Common myeloid progenitor, CD34-positive (primary cell): ENCODE measurements around the gene GPR21. TPM values are rescaled to one million over a fixed set of nuclear protein-coding genes. Genes with fewer than 3 reads are reported as not detected.

Experiments
- CTCF ChIA-PET: fragments of 350-600 bp; sonication (Branson Sonifier 250); formaldehyde crosslinking; loops from one replicate; lab custom pipeline; 2021; ENCODE audit warnings: antibody characterized with exemption; lab: Charles Lee
- POLR2A ChIA-PET: fragments of 350-600 bp; sonication (Branson Sonifier 250); formaldehyde crosslinking; loops from one replicate; lab custom pipeline; 2021; ENCODE audit warnings: antibody characterized with exemption; lab: Charles Lee
- DNase-seq, 3 donors: peaks; one replicate each; pipeline versions ENCODE4 v3.0.0 to v3.0.0-alpha.2; 2013
- H3K27ac ChIP-seq, 2 experiments: 1 replicate in 1 of 2; 2 replicates in 1 of 2; pipeline ENCODE4 v1.7.0; 2013; ENCODE audit warnings: inconsistent platforms in 2 of 2, low read length in 2 of 2, mild to moderate bottlenecking in 2 of 2, low read depth in 1 of 2, moderate library complexity in 1 of 2; ENCODE audit not compliant: severe bottlenecking in 2 of 2, insufficient read depth in 1 of 2, poor library complexity in 1 of 2
- H3K27me3 ChIP-seq, 5 experiments: replicated peaks in 2 of 5; 1 replicate in 3 of 5; 2 replicates in 2 of 5; pipeline versions ENCODE4 v1.6.1 to v1.7.0; 2013; ENCODE audit warnings: low read length in 4 of 5, mild to moderate bottlenecking in 2 of 5, moderate library complexity in 2 of 5, inconsistent platforms in 1 of 5; ENCODE audit not compliant: insufficient read depth in 5 of 5, control insufficient read depth in 4 of 5
- H3K36me3 ChIP-seq, 4 experiments: 1 replicate in 2 of 4; 2 replicates in 2 of 4; pipeline versions ENCODE4 v1.6.1 to v1.7.0; 2013; ENCODE audit warnings: low read length in 3 of 4, control low read depth in 1 of 4, mild to moderate bottlenecking in 1 of 4; ENCODE audit not compliant: control insufficient read depth in 4 of 4, insufficient read depth in 4 of 4
- H3K4me1 ChIP-seq, 4 experiments: 1 replicate in 3 of 4; 2 replicates in 1 of 4; pipeline versions ENCODE4 v1.6.1 to v1.7.1; 2013; ENCODE audit warnings: low read length in 3 of 4, mild to moderate bottlenecking in 3 of 4, control low read depth in 1 of 4, inconsistent platforms in 1 of 4, moderate library complexity in 1 of 4; ENCODE audit not compliant: control insufficient read depth in 4 of 4, insufficient read depth in 4 of 4; ENCODE audit errors: control extremely low read depth in 1 of 4
- H3K4me3 ChIP-seq, 7 experiments: 1 replicate in 4 of 7; 2 replicates in 3 of 7; pipeline versions ENCODE4 v1.5.1 to v1.7.0; 2013; ENCODE audit warnings: mild to moderate bottlenecking in 7 of 7, low read length in 6 of 7, moderate library complexity in 6 of 7, inconsistent platforms in 2 of 7, low read depth in 2 of 7, control low read depth in 1 of 7; ENCODE audit not compliant: insufficient read depth in 4 of 7, control insufficient read depth in 1 of 7; ENCODE audit errors: extremely low read depth in 1 of 7
- H3K9me3 ChIP-seq, 5 experiments: 1 replicate in 4 of 5; 2 replicates in 1 of 5; pipeline versions ENCODE4 v1.6.1 to v1.7.1; 2013; ENCODE audit warnings: low read length in 4 of 5, mild to moderate bottlenecking in 2 of 5, inconsistent platforms in 1 of 5, low read depth in 1 of 5, moderate library complexity in 1 of 5; ENCODE audit not compliant: control insufficient read depth in 4 of 5, insufficient read depth in 2 of 5; ENCODE audit errors: control extremely low read depth in 1 of 5
- WGBS: methylation state at CpG from one replicate; pipeline ENCODE4 v1.1.5; 2013; ENCODE audit not compliant: insufficient coverage; 5-methylcytosine and 5-hydroxymethylcytosine counted together
- polyA plus RNA-seq: library from polyadenylated mRNA; unstranded; fragments of 120-200 nt; gene quantifications from one replicate; pipeline ENCODE4 v1.2.1, GENCODE V29; 2013

GPR21 gene, protein sequence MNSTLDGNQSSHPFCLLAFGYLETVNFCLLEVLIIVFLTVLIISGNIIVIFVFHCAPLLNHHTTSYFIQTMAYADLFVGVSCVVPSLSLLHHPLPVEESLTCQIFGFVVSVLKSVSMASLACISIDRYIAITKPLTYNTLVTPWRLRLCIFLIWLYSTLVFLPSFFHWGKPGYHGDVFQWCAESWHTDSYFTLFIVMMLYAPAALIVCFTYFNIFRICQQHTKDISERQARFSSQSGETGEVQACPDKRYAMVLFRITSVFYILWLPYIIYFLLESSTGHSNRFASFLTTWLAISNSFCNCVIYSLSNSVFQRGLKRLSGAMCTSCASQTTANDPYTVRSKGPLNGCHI
- polyA plus RNA-seq = 3.0 TPM

DNA sequence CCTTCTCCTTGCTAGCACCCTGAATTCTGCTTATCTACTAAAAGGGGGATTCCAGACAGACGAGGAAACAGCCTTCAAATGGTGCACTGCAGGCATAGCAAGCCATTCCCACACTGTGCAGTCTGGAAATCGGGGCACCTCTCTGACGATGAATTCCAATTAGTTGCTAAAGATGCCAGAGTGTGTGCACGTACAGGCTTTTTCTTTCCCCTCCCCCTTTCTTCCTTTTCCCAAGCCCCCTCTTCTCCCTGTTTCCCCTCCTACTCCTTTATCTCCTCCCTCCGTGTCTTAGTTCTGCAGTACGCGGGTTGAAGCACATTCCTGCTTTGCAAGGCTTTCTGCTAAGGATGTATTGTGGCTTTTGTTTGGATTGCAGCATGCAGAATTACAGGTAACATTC lies at the start of gene GPR21:
TSS of gene GPR21 (plus strand) at position 316 of the 400 bp plus-strand sequence. CDS start 900 bp downstream, outside the sequence.
- POLR2A ChIA-PET = interaction anchor here (1.2 kb wide), 1 partner anchor 43 kb away, joined by 4 read pairs; no protein-coding TSS in a partner anchor
- H3K9me3 ChIP-seq = no peaks in the 10 kb centered on the region
- peak within 1 kb of the TSS; percentile 79 to 92 for H3K27ac ChIP-seq
- peak within 1 kb of the TSS; percentile 58 to 88 (median 80) for H3K4me3 ChIP-seq
- no peaks in the 10 kb centered on the region for H3K27me3 ChIP-seq
- DNase-seq = peak in 2 of 3 donors; percentile 44 to 49
- peaks cover 0 to 3% (median 0%) of the 10 kb centered on the region in 4 experiments for H3K36me3 ChIP-seq
- peaks cover 41 to 92% (median 58%) of the 10 kb centered on the region in 4 experiments for H3K4me1 ChIP-seq
- CTCF ChIA-PET = interaction anchor here (1.0 to 1.1 kb wide), 3 partner anchors 23 to 129 kb away, joined by 3 read pairs; no protein-coding TSS in a partner anchor
- WGBS = no CpG with 5 or more reads among the region's 7 CpGs

DNA sequence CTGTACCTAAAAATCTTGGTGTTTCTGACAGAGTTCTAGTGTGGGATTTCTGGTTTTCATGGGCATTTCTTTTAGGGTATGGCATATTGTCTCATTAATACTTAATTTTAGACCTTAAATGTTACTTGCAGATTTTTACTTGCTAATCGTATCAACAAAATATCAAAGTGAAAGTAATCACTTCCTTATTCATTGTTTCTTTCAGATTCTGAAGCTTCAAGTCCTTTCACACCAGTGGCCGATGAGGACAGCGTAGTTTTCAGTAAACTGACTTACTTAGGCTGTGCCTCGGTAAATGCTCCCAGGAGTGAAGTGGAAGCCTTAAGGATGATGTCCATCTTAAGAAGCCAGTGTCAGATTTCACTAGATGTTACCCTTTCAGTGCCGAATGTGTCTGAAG lies 47.5 kb upstream of the GPR21 start:
- Histone ChIP-seq H3K36me3 (peaks cover 8 to 38% (median 18%) of the 10 kb centered on the region in 4 experiments), H3K4me1 (peaks cover 0 to 9% (median 0%) of the 10 kb centered on the region in 4 experiments), H3K4me3 (no peak overlapping the region), H3K27ac (no peak overlapping the region), H3K9me3 (no peaks in the 10 kb centered on the region), H3K27me3 (no peaks in the 10 kb centered on the region)
- POLR2A ChIA-PET = no interaction called here
- CTCF ChIA-PET = interaction anchor here (1.3 kb wide), 1 partner anchor 45 kb away, joined by 3 read pairs; the partner anchor contains the start of gene RABGAP1
- DNase-seq = no peak
- WGBS = 98% methylated on average over 5 of the region's 5 CpGs

DNA sequence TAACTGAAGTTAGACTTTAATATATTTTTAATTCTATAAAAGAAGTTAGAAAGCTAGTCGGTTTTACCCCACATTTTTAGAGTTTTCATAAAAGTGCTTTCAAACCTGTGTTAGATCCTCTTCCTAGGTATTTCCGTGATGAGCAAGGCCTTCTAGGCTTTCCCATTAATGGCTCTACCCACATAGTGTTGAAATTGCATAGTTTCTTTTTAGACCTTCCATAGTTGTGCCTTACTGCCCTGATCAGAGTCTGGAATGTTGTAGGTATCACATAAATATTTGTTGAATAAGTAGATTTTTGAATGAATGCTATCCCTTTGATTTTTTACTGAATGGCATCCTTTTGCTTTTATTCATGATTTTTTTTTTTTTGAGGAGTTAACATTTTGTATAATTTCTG lies 45.3 kb upstream of the GPR21 start:
- H3K27me3 ChIP-seq = no peaks in the 10 kb centered on the region
- ChIA-PET POLR2A (no interaction called here), CTCF (interaction anchor here (1.1 to 1.6 kb wide), 3 partner anchors 20 to 57 kb away, joined by 3 read pairs; partner anchors contain the start of gene ZBTB26)
- WGBS = 100% methylated on average over 1 of the region's 2 CpGs
- no peak overlapping the region for H3K27ac ChIP-seq
- no peaks in the 10 kb centered on the region for H3K9me3 ChIP-seq
- H3K4me1 ChIP-seq = peaks cover 0 to 12% (median 0%) of the 10 kb centered on the region in 4 experiments
- H3K4me3 ChIP-seq = no peak overlapping the region
- peaks cover 8 to 42% (median 18%) of the 10 kb centered on the region in 4 experiments for H3K36me3 ChIP-seq
- no peak for DNase-seq

DNA sequence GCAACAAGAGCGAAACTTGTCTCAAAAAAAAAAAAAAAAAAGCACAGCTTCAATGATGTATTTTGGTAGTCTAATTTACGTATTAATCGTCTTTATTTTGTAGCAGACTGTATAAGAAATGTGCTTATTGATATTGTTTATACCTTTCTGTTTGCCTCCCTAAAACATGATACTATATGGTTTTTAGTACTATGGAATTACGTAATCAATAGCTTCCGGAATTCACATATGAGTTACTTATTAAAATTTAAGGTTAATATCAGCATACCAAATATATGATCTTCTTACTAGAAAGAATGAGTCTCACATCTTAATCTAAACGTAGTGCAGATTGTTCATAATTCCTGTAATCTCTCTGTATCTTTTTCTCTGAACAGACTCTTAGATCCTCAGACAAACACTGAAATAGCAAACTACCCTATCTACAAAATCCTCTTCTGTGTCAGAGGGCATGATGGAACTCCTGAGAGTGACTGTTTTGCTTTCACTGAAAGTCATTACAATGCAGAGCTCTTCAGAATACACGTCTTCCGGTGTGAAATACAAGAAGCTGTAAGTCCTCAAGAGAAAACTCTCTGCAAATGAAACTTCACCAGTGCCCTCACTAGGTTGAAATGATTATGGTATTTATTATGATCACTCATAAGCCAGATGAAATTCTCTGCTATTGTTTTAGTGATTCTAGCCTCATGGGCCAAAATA lies 44.4 kb upstream of the GPR21 start:
- POLR2A ChIA-PET = interaction anchor here (0.6 kb wide), 2 partner anchors 75 to 88 kb away, joined by 3 to 4 read pairs; no protein-coding TSS in a partner anchor
- no CpG with 5 or more reads among the region's 8 CpGs for WGBS

DNA sequence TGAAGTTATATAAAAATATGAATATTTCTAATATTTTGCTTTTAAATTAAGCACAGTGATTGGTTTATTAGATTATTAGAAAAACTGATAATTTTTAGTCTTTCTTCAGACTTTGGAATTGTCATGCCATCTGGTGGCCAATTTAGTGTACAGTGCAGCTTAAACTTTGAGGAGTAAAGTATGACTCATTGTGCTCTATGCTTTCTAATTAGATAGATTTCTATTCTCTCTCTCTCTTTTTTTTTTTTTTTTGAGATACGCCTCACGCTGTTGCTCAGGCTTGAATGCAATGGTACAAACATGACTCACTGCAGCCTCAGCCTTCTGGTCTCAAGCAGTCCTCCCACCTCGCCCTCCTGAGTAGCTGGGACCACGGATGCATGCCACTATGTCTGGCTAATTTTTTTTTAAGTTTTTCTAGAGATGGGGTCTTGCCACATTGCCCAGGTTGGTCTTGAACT lies 42.1 kb upstream of the GPR21 start:
- peak; percentile 86 to 95 (median 93) for DNase-seq

More for the DNA sequence above, 44.4 kb upstream of the GPR21 start:
- Histone ChIP-seq H3K4me3 (peak overlapping the region in 1 of 7 experiments; percentile 57), H3K27me3 (no peaks in the 10 kb centered on the region), H3K4me1 (peaks cover 0 to 12% (median 0%) of the 10 kb centered on the region in 4 experiments), H3K36me3 (peaks cover 8 to 42% (median 18%) of the 10 kb centered on the region in 4 experiments), H3K27ac (peak overlapping the region in 1 of 2 experiments; percentile 76), H3K9me3 (no peaks in the 10 kb centered on the region)
- CTCF ChIA-PET = interaction anchor here (0.7 to 1.6 kb wide), 9 partner anchors 20 to 177 kb away, joined by 3 to 4 read pairs (median 3); partner anchors contain the start of genes GPR21, RABGAP1, ZBTB26 and ZBTB6
- peak; percentile 38 to 74 (median 70) for DNase-seq

DNA sequence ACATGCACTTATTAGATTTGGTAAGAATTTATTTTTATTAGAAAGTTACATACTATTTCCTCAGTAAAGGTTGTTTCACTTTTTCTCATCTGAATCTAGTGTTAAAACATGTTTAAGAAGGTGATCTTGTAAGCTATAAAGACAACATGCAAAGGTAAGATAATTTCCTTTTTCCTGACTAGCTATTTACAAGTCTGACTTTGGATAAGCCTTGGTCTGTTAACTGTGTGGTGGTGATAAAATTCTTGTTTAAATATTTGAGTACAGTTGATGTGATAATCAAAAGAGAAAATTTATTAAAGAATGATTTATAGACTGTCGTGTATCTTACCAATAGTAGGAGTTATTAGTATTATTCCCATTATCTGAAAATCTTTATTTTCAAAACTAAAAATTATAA lies 36.9 kb upstream of the GPR21 start:
- Histone ChIP-seq H3K4me3 (no peak overlapping the region), H3K4me1 (peaks cover 0 to 7% (median 0%) of the 10 kb centered on the region in 4 experiments), H3K27me3 (no peaks in the 10 kb centered on the region), H3K36me3 (peaks cover 0 to 28% (median 11%) of the 10 kb centered on the region in 4 experiments), H3K9me3 (no peaks in the 10 kb centered on the region), H3K27ac (peak overlapping the region in 1 of 2 experiments; percentile 29)
- ChIA-PET POLR2A (no interaction called here), CTCF (interaction anchor here (0.9 to 2.5 kb wide), 2 partner anchors 38 to 161 kb away, joined by 3 to 5 read pairs; no protein-coding TSS in a partner anchor)
- WGBS = no CpG with 5 or more reads among the region's 1 CpG
- DNase-seq = no peak

More for the DNA sequence above, 42.1 kb upstream of the GPR21 start:
- Histone ChIP-seq H3K4me1 (peaks cover 0 to 12% (median 0%) of the 10 kb centered on the region in 4 experiments), H3K36me3 (peaks cover 4 to 29% (median 12%) of the 10 kb centered on the region in 4 experiments), H3K27me3 (no peaks in the 10 kb centered on the region), H3K9me3 (no peaks in the 10 kb centered on the region), H3K4me3 (no peak overlapping the region), H3K27ac (no peak overlapping the region)
- CTCF ChIA-PET = interaction anchor here (0.6 to 1.6 kb wide), 21 partner anchors 9 to 492 kb away, joined by 3 to 11 read pairs (median 4); partner anchors contain the start of gene ZBTB6
- POLR2A ChIA-PET = interaction anchor here (0.6 to 1.2 kb wide), 6 partner anchors 10 to 644 kb away, joined by 3 to 10 read pairs (median 4); no protein-coding TSS in a partner anchor
- 100% methylated on average over 2 of the region's 4 CpGs for WGBS
